Lung (tissue), 12 donors: Measurements from ENCODE around the gene ALK. TPM values are rescaled to one million over a fixed set of nuclear protein-coding genes. Genes with fewer than 3 reads are reported as not detected.

Experiments used
- ATAC-seq: fragments of 200-7000 bp; cut with Tn5 transposase; one replicate; pipeline ENCODE4 v1.9.1; 2020; ENCODE audit warnings: moderate number of reproducible peaks; ENCODE audit not compliant: insufficient read depth, low FRiP score
- DNase-seq, 3 donors: peaks; one replicate each; pipeline ENCODE4 v3.0.0-alpha.2; 2013 to 2017
- H3K27ac ChIP-seq, 2 donors: one replicate each; pipeline ENCODE4 v1.5.1; 2013; ENCODE audit warnings: mild to moderate bottlenecking in 2 of 2, moderate library complexity in 2 of 2, control low read depth in 1 of 2, inconsistent platforms in 1 of 2, low read depth in 1 of 2, low read length in 1 of 2
- H3K27me3 ChIP-seq, 3 donors: one replicate each; pipeline ENCODE4 v1.5.1; 2013; ENCODE audit warnings: low read length in 2 of 3; ENCODE audit not compliant: control insufficient read depth in 3 of 3, insufficient read depth in 3 of 3
- H3K36me3 ChIP-seq, 4 donors: one replicate each; pipeline ENCODE4 v1.5.1; 2013; ENCODE audit warnings: low read length in 4 of 4, mild to moderate bottlenecking in 1 of 4, moderate library complexity in 1 of 4; ENCODE audit not compliant: control insufficient read depth in 4 of 4, insufficient read depth in 4 of 4
- H3K4me1 ChIP-seq, 5 donors: one replicate each; pipeline ENCODE4 v1.5.1; 2013; ENCODE audit warnings: low read length in 5 of 5, mild to moderate bottlenecking in 2 of 5, moderate library complexity in 1 of 5; ENCODE audit not compliant: control insufficient read depth in 5 of 5, insufficient read depth in 5 of 5
- H3K4me3 ChIP-seq: one replicate; pipeline ENCODE4 v1.5.1; 2013; ENCODE audit warnings: mild to moderate bottlenecking, control low read depth, moderate library complexity
- H3K9ac ChIP-seq, 2 donors: one replicate each; pipeline ENCODE4 v1.5.1; 2013; ENCODE audit warnings: low read length in 2 of 2, control low read depth in 1 of 2; ENCODE audit not compliant: insufficient read depth in 1 of 2
- H3K9me3 ChIP-seq, 4 donors: one replicate each; pipeline ENCODE4 v1.5.1; 2013; ENCODE audit warnings: low read length in 3 of 4, mild to moderate bottlenecking in 1 of 4, moderate library complexity in 1 of 4; ENCODE audit not compliant: control insufficient read depth in 4 of 4, insufficient read depth in 3 of 4
- CTCF ChIP-seq: IDR thresholded peaks from 2 replicates; pipeline ENCODE4 v1.5.1; 2012; ENCODE audit warnings: mild to moderate bottlenecking; ENCODE audit errors: control extremely low read depth, extremely low read depth
- WGBS, 2 donors: extraction: QIAGEN DNeasy Blood & Tissue Kit; methylation state at CpG; one replicate each; pipeline ENCODE4 v1.1.7; 2013; 5-methylcytosine and 5-hydroxymethylcytosine counted together
- polyA plus RNA-seq, 2 donors: library from polyadenylated mRNA; stranded (reverse); fragments of 200-250 nt; gene quantifications; one replicate each; pipeline ENCODE4 v1.2.1, GENCODE V29; 2013
- total RNA-seq, 2 donors: library from RNA; depleted of rRNA in 1 of 2; stranded (reverse); fragments of >200 nt in 1 of 2; gene quantifications; one replicate each; pipeline ENCODE4 v1.2.1, GENCODE V29; 2014 to 2021
- donor health status: control.
- donor health status: control.
- donor health status: Bipolar disorder and iron deficiency.
- donor health status: healthy.
- donor health status: DM: yes; HTN: yes; CAD: no.

ALK gene
- total and polyA plus RNA-seq, 4 donors: 0.09 to 0.25 (median 0.10) TPM; not detected in 1

DNA sequence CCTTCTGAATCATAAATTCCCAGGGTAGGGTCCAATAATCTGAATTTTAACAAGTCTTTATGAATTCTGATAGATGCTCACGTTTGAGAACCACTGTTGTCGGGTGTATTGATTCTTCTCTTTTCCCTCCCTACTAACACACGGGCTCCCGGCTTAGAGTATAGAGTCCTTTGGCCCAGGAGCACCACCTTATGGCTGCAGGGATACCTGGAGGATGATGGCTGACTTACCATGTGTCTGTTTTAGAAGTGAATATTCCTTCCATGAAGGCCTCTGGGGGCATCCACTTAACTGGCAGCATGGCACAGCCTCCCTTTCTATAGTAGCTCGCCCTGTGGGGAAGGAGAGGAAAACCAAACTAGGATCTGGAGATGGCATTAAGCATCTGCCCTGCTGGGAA, 714.4 kb downstream of the ALK start:
- Histone ChIP-seq H3K4me1 (no peaks in the 10 kb centered on the region), H3K4me3 (no peak overlapping the region), H3K9ac (no peak overlapping the region), H3K27me3 (no peaks in the 10 kb centered on the region), H3K36me3 (no peaks in the 10 kb centered on the region), H3K27ac (no peak overlapping the region), H3K9me3 (no peaks in the 10 kb centered on the region)
- DNase-seq (no peak), ATAC-seq (no peak)
- TF ChIP-seq CTCF: no peak
- WGBS, 2 donors: 73 to 83% methylated on average over 5 of the region's 5 CpGs

DNA sequence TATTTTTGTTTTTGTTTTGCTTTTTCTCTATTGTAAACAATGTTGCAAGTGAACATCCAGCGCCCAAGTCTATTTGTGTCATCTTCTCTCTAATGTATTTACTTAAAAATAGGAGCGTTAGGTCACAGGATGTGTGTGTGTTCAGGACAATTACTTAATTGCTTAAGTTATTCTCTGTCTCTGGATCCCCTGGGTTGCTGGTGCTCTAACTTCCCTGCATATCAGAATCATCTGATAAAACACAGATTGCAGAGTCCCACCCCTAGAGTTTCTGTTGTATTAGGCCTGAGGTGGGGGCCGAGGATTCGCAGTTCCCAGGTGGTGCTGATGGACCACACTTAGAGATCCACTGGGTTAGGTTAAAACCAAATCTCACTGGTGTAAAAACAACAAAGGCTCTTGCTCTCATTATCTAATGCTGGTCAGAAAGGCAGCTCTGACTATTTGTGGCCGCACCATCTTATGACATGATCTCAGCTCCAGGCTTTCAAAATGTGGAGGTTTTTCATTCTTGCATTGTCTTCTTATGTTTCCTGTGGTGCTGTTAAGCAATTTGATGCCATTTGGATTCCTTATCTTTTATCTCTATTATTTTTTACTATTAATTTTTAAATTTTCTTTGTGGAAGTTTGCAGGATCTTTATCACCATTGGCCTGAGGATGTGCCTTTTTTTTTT, 718.4 kb downstream of the ALK start:
- Histone ChIP-seq H3K36me3 (no peaks in the 10 kb centered on the region), H3K4me3 (no peak overlapping the region), H3K4me1 (no peaks in the 10 kb centered on the region), H3K9ac (no peak overlapping the region), H3K9me3 (no peaks in the 10 kb centered on the region), H3K27ac (no peak overlapping the region), H3K27me3 (no peaks in the 10 kb centered on the region)
- ATAC-seq (no peak), DNase-seq (no peak)
- WGBS, 2 donors: 72 to 76% methylated on average over 5 of the region's 5 CpGs
- TF ChIP-seq CTCF: no peak

GRCh38 chr2:29201979-29202378, 719.4 kb downstream of the ALK start:
- DNase-seq: no peak
- H3K36me3 ChIP-seq: no peaks in the 10 kb centered on the region
- H3K4me1 ChIP-seq: peaks cover 0 to under 1% (median 0%) of the 10 kb centered on the region in 5 donors
- no peaks in the 10 kb centered on the region for H3K9me3 ChIP-seq
- H3K27ac ChIP-seq: no peak overlapping the region
- H3K4me3 ChIP-seq: no peak overlapping the region
- no peak for TF ChIP-seq CTCF
- H3K9ac ChIP-seq: no peak overlapping the region
- no peaks in the 10 kb centered on the region for H3K27me3 ChIP-seq
- 44 to 69% methylated on average over 5 of the region's 5 CpGs for WGBS, 2 donors
- ATAC-seq: no peak
